Measurements from ENCODE around the gene TEX26. TPM values are rescaled to one million over a fixed set of nuclear protein-coding genes. Genes with fewer than 3 reads are reported as not detected.
A peak's percentile ranks its signal among the peaks of the same experiment; 100 is the strongest.
"Not testable (repeated sequence)": the region's sequence is repeated elsewhere in the genome, so short reads cannot be mapped to it uniquely, and the experiment has no call there.

The TEX26 gene
- total RNA-seq, 1 donor from 2014 or later = not detected

DNA sequence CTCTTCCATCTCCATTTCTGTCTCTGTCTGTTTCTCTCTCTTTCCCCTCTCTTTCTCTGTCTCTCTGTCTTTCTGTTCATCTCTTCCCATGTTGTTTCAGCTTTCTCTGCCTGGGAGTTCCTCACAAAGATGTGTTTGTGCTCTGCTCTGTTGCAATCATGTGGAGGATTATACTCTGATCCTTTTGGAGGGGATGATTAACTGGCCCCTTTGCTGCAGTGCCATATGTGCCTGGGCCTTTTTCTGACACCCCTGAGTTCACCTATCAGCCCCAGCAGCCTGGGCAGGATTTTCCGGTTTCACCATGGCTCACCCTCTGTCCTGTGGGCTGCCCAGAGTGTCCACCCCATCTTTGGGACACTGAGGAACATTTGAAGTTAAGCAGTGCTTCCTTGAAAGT, 9.0 kb upstream of the TEX26 start:
- Mint-ChIP-seq H3K4me1 (ENCODE audit: low read depth) (peaks cover 3% of the 10 kb centered on the region), H3K36me3 (ENCODE audit: insufficient read depth) (no peaks in the 10 kb centered on the region), H3K27ac (no peak overlapping the region), H3K4me3 (ENCODE audit: low read depth) (no peak overlapping the region), H3K9me3 (ENCODE audit: low read depth) (no peaks in the 10 kb centered on the region), H3K27me3 (peaks cover 18% of the 10 kb centered on the region)
- no peak for DNase-seq (ENCODE audit: low spot score, unreplicated experiment)
- TF ChIP-seq, protein P1, sequence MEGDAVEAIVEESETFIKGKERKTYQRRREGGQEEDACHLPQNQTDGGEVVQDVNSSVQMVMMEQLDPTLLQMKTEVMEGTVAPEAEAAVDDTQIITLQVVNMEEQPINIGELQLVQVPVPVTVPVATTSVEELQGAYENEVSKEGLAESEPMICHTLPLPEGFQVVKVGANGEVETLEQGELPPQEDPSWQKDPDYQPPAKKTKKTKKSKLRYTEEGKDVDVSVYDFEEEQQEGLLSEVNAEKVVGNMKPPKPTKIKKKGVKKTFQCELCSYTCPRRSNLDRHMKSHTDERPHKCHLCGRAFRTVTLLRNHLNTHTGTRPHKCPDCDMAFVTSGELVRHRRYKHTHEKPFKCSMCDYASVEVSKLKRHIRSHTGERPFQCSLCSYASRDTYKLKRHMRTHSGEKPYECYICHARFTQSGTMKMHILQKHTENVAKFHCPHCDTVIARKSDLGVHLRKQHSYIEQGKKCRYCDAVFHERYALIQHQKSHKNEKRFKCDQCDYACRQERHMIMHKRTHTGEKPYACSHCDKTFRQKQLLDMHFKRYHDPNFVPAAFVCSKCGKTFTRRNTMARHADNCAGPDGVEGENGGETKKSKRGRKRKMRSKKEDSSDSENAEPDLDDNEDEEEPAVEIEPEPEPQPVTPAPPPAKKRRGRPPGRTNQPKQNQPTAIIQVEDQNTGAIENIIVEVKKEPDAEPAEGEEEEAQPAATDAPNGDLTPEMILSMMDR (IDR thresholded peaks at IDR 0.05; ENCODE audit: unreplicated experiment) = no peak

DNA sequence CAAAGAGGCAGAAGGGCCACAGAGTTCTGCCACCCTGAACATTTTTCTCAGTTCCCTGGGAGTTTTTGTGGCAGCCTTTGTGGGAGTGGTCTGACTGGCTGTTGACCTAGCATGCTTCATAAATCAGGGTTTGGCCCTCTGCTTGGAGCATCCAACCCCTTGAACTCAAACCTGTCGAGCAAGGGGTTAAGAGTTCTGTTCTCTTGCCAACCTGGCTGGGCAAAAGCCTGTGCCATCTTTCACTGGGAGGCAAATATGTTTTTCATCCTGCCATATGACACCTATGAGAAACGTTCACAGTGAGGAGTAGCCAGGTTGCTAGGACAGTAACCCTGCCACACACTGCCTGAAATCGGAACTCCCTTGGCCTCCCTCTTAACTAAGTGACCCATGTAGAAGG, 7.7 kb upstream of the TEX26 start:
- Mint-ChIP-seq H3K27ac (no peak overlapping the region), H3K36me3 (ENCODE audit: insufficient read depth) (no peaks in the 10 kb centered on the region), H3K27me3 (peaks cover 16% of the 10 kb centered on the region), H3K9me3 (ENCODE audit: low read depth) (no peaks in the 10 kb centered on the region), H3K4me1 (ENCODE audit: low read depth) (peaks cover 7% of the 10 kb centered on the region), H3K4me3 (ENCODE audit: low read depth) (no peak overlapping the region)
- TF ChIP-seq, protein P1 (IDR thresholded peaks at IDR 0.05; ENCODE audit: unreplicated experiment) = no peak
- DNase-seq (ENCODE audit: low spot score, unreplicated experiment) = no peak

DNA sequence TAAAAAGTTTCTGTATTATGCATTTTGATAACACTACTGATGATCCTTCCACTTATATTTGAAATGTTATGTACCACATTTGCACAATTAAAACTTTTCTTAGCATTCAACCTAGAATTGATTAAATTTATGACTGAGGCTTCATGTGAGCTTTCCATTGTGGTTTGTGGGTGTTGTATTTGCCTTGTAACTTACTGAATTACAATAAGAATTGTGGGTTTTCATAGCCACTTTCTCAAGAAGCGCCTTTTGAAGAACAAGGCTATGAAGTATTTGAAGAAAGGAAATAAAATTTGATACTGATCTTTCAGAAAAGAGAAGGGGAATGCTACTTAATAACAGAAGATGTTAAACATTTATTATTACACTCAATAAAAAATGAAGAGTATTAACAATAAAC, 7.0 kb upstream of the TEX26 start:
- TF ChIP-seq, protein P1 (IDR thresholded peaks at IDR 0.05; ENCODE audit: unreplicated experiment) = no peak
- Mint-ChIP-seq H3K4me1 (ENCODE audit: low read depth) (peaks cover 9% of the 10 kb centered on the region), H3K27ac (no peak overlapping the region)

DNA sequence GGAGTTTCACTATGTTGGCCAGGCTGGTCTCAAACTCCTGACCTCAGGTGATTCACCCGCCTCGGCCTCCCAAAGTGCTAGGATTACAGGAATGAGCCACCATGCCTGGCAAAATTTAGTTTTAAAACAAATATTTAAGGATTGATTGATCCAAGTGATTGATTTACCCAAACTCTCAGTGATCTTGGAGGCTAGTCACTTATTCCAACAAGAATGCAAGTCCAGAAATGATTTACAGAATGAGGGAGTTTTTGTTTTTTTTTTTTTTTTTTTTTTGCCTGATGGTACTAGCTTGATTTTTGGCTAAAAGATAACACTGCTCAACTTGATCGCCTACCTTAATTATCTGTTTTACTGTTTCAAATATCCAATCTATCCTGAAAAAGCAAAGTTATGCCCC, 5.7 kb upstream of the TEX26 start:
- Mint-ChIP-seq H3K4me3 (ENCODE audit: low read depth) (no peak overlapping the region), H3K4me1 (ENCODE audit: low read depth) (peaks cover 9% of the 10 kb centered on the region), H3K27me3 (peaks cover 15% of the 10 kb centered on the region), H3K36me3 (ENCODE audit: insufficient read depth) (no peaks in the 10 kb centered on the region), H3K9me3 (ENCODE audit: low read depth) (no peaks in the 10 kb centered on the region), H3K27ac (peak overlapping the region; percentile 54)
- TF ChIP-seq, protein P1 (IDR thresholded peaks at IDR 0.05; ENCODE audit: unreplicated experiment) = no peak
- DNase-seq (ENCODE audit: low spot score, unreplicated experiment) = no peak

More for the DNA sequence above, 7.0 kb upstream of the TEX26 start:
- H3K4me3 Mint-ChIP-seq (ENCODE audit: low read depth) = no peak overlapping the region
- peaks cover 16% of the 10 kb centered on the region for H3K27me3 Mint-ChIP-seq
- DNase-seq (ENCODE audit: low spot score, unreplicated experiment) = no peak
- H3K9me3 Mint-ChIP-seq (ENCODE audit: low read depth) = no peaks in the 10 kb centered on the region
- H3K36me3 Mint-ChIP-seq (ENCODE audit: insufficient read depth) = no peaks in the 10 kb centered on the region

DNA sequence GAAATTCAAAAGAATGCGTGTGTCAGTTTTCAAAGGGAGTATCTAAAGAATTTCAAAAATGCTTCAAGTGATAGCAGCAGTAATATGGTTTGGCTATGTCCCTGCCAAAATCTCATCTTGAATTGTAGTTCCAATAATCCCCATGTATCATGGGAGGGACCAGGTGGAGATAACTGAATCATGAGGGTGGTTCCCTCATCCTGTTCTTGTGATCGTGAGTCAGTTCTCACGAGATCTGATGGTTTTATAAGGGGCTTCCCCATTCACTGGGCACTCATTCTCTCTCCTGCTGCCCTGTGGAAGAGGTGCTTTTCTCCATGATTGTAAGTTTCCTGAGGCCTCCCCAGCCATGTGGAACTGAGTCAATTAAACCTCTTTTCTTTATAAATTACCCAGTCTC, 5.3 kb upstream of the TEX26 start:
- H3K4me3 Mint-ChIP-seq (ENCODE audit: low read depth); H3K36me3 Mint-ChIP-seq (ENCODE audit: insufficient read depth); DNase-seq (ENCODE audit: low spot score, unreplicated experiment); H3K9me3 Mint-ChIP-seq (ENCODE audit: low read depth); H3K4me1 Mint-ChIP-seq (ENCODE audit: low read depth): not testable (repeated sequence)
- H3K27me3 Mint-ChIP-seq = peaks cover 19% of the 10 kb centered on the region
- peak overlapping the region; percentile 54 for H3K27ac Mint-ChIP-seq

DNA sequence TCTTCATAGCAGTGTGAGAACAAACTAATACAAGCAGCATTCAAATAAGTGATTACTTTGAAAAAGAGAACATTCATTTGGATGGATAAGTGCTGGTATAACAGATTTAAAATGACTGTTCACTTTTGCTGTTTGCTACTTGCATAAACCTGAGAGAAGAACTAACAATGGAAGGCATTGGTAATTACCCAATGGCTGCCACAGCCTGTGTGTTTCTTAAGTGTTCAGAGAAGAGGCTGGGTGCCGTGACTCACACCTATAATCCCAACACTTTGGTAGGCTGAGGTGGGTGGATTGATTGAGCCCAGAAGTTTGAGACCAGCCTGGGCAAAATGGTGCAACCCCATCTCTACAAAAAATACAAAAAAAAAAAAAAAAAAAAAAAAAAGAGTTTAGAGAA, 4.9 kb upstream of the TEX26 start:
- no peak overlapping the region for H3K27ac Mint-ChIP-seq
- no peaks in the 10 kb centered on the region for H3K9me3 Mint-ChIP-seq (ENCODE audit: low read depth)
- no peaks in the 10 kb centered on the region for H3K36me3 Mint-ChIP-seq (ENCODE audit: insufficient read depth)
- H3K4me1 Mint-ChIP-seq (ENCODE audit: low read depth) = peaks cover 12% of the 10 kb centered on the region
- H3K4me3 Mint-ChIP-seq (ENCODE audit: low read depth) = no peak overlapping the region
- TF ChIP-seq, protein P1 (IDR thresholded peaks at IDR 0.05; ENCODE audit: unreplicated experiment) = no peak
- no peak for DNase-seq (ENCODE audit: low spot score, unreplicated experiment)
- H3K27me3 Mint-ChIP-seq = peaks cover 23% of the 10 kb centered on the region

All from progenitor cell of endocrine pancreas (in vitro differentiated cells).